H1 (cell line): Measurements from ENCODE around the gene LRRC49. TPM values are rescaled to one million over a fixed set of nuclear protein-coding genes. Genes with fewer than 3 reads are reported as not detected.

Source experiments
- CTCF ChIA-PET: fragments of 300-600 bp; sonication (Branson Sonifier 250); formaldehyde crosslinking; loops from one replicate; lab custom pipeline; 2021; ENCODE audit not compliant: partially characterized antibody; lab: Charles Lee
- POLR2A ChIA-PET: fragments of 300-600 bp; sonication (Branson Sonifier 250); formaldehyde crosslinking; loops from one replicate; lab custom pipeline; 2021; ENCODE audit warnings: inconsistent platforms; ENCODE audit not compliant: partially characterized antibody; lab: Charles Lee
- DNase-seq, 2 experiments: peaks; one replicate each; pipeline versions ENCODE4 v3.0.0 to v3.0.0-alpha.2; 2010 to 2022; ENCODE audit warnings: low spot score in 2 of 2, low read depth in 1 of 2, mixed read lengths in 1 of 2
- FAIRE-seq: peaks from 2 replicates; lab custom pipeline; 2011; peaks lifted over from hg19 to GRCh38; lab: Jason Lieb, UNC
- H2AFZ ChIP-seq: 2 replicates; pipeline ENCODE4 v1.8.1; 2012; ENCODE audit warnings: low read length, inconsistent platforms
- H2AK5ac ChIP-seq: 2 replicates; pipeline ENCODE4 v1.6.1; 2013; ENCODE audit warnings: low read depth, low read length
- H2BK120ac ChIP-seq: replicated peaks from 2 replicates; pipeline ENCODE3; 2013; ENCODE audit warnings: low read depth, low read length, inconsistent platforms
- H2BK12ac ChIP-seq: 2 replicates; pipeline ENCODE4 v1.6.1; 2013; ENCODE audit warnings: low read depth, low read length
- H2BK15ac ChIP-seq: 2 replicates; pipeline ENCODE4 v1.6.1; 2013; ENCODE audit warnings: low read length
- H2BK20ac ChIP-seq: 2 replicates; pipeline ENCODE4 v1.6.1; 2013; ENCODE audit warnings: low read length
- H2BK5ac ChIP-seq: 2 replicates; pipeline ENCODE4 v1.6.1; 2013; ENCODE audit warnings: low read depth, low read length
- H3K14ac ChIP-seq: 2 replicates; pipeline ENCODE4 v1.6.1; 2013; ENCODE audit warnings: inconsistent platforms; ENCODE audit not compliant: insufficient read length
- H3K18ac ChIP-seq: 2 replicates; pipeline ENCODE4 v1.6.1; 2013; ENCODE audit warnings: low read length; ENCODE audit errors: extremely low read depth
- H3K23ac ChIP-seq: 2 replicates; pipeline ENCODE4 v1.6.1; 2013; ENCODE audit warnings: inconsistent platforms; ENCODE audit not compliant: insufficient read length
- H3K23me2 ChIP-seq: 2 replicates; pipeline ENCODE4 v1.6.1; 2013; ENCODE audit warnings: low read depth, low read length
- H3K27ac ChIP-seq: 2 replicates; pipeline ENCODE4 v1.6.1; 2011; ENCODE audit warnings: low read depth, low read length, inconsistent platforms
- H3K27me3 ChIP-seq, 4 experiments: replicated peaks in 1 of 4; 1 replicate in 1 of 4; 2 replicates in 3 of 4; pipeline versions ENCODE4 v1.6.1 to v1.8.1; 2011 to 2013; ENCODE audit warnings: low read length in 3 of 4, mild to moderate bottlenecking in 3 of 4, inconsistent platforms in 2 of 4, mixed read lengths in 2 of 4, moderate library complexity in 1 of 4; ENCODE audit not compliant: control insufficient read depth in 3 of 4, insufficient read depth in 3 of 4; ENCODE audit errors: extremely low read depth in 1 of 4
- H3K36me3 ChIP-seq, 4 experiments: 2 replicates each; pipeline versions ENCODE4 v1.6.1 to v1.8.1; 2011 to 2013; ENCODE audit warnings: mild to moderate bottlenecking in 4 of 4, low read length in 3 of 4, moderate library complexity in 2 of 4, control low read depth in 1 of 4, inconsistent platforms in 1 of 4; ENCODE audit not compliant: insufficient read depth in 4 of 4, control insufficient read depth in 2 of 4
- H3K4ac ChIP-seq: replicated peaks from 2 replicates; pipeline ENCODE3; 2013; ENCODE audit warnings: low read length, low read depth, mixed read lengths, inconsistent platforms; ENCODE audit not compliant: insufficient read length
- H3K4me1 ChIP-seq, 4 experiments: replicated peaks in 1 of 4; 1 replicate in 1 of 4; 2 replicates in 3 of 4; pipeline versions ENCODE4 v1.6.1 to v1.8.1; 2011 to 2013; ENCODE audit warnings: low read length in 3 of 4, inconsistent platforms in 2 of 4, mixed read lengths in 1 of 4; ENCODE audit not compliant: insufficient read depth in 4 of 4, control insufficient read depth in 3 of 4
- H3K4me2 ChIP-seq, 2 experiments: 2 replicates each; pipeline versions ENCODE4 v1.6.1 to v1.8.1; 2011 to 2013; ENCODE audit warnings: low read depth in 2 of 2, low read length in 2 of 2, control low read depth in 1 of 2, inconsistent platforms in 1 of 2, mild to moderate bottlenecking in 1 of 2; ENCODE audit not compliant: insufficient read depth in 1 of 2
- H3K4me3 ChIP-seq, 4 experiments: fragments of 200-600, 300-600 bp in 1 of 4; sonication (generic), shearing (Covaris generic), sonication (Bioruptor Twin) in 1 of 4; 2 replicates each; pipeline versions ENCODE4 v1.5.1 to v1.8.1; 2011 to 2016; ENCODE audit warnings: low read length in 4 of 4, low read depth in 3 of 4, control low read depth in 2 of 4, inconsistent platforms in 2 of 4, mild to moderate bottlenecking in 2 of 4, mixed read lengths in 1 of 4, moderate library complexity in 1 of 4; ENCODE audit not compliant: insufficient read depth in 2 of 4; ENCODE audit errors: extremely low read depth in 1 of 4
- H3K56ac ChIP-seq: replicated peaks from 2 replicates; pipeline ENCODE3; 2013; ENCODE audit warnings: low read depth, mild to moderate bottlenecking, mixed read lengths, low read length, inconsistent platforms; ENCODE audit not compliant: insufficient read length
- H3K79me1 ChIP-seq: 2 replicates; pipeline ENCODE4 v1.6.1; 2013; ENCODE audit warnings: low read depth, low read length, control low read depth
- H3K79me2 ChIP-seq, 2 experiments: 2 replicates each; pipeline versions ENCODE4 v1.6.1 to v1.8.1; 2012 to 2013; ENCODE audit warnings: low read length in 2 of 2, mild to moderate bottlenecking in 2 of 2, inconsistent platforms in 1 of 2; ENCODE audit not compliant: insufficient read depth in 2 of 2, control insufficient read depth in 1 of 2
- H3K9ac ChIP-seq, 4 experiments: replicated peaks in 1 of 4; 1 replicate in 1 of 4; 2 replicates in 3 of 4; pipeline versions ENCODE4 v1.6.1 to v1.8.1; 2011 to 2013; ENCODE audit warnings: low read depth in 3 of 4, low read length in 3 of 4, control low read depth in 2 of 4, mild to moderate bottlenecking in 2 of 4, moderate library complexity in 2 of 4, inconsistent platforms in 1 of 4; ENCODE audit errors: extremely low read depth in 1 of 4
- H3K9me3 ChIP-seq, 2 experiments: 2 replicates each; pipeline versions ENCODE4 v1.6.1 to v1.8.1; 2012 to 2013; ENCODE audit warnings: mild to moderate bottlenecking in 2 of 2, moderate library complexity in 2 of 2, control low read depth in 1 of 2, inconsistent platforms in 1 of 2, low read depth in 1 of 2, low read length in 1 of 2, mixed read lengths in 1 of 2; ENCODE audit not compliant: insufficient read depth in 2 of 2
- H4K20me1 ChIP-seq, 2 experiments: replicated peaks in 1 of 2; 2 replicates each; pipeline versions ENCODE3 to v1.8.1; 2011 to 2013; ENCODE audit warnings: inconsistent platforms in 2 of 2, low read length in 2 of 2, mild to moderate bottlenecking in 1 of 2; ENCODE audit not compliant: insufficient read depth in 2 of 2, control insufficient read depth in 1 of 2
- H4K5ac ChIP-seq: 2 replicates; pipeline ENCODE4 v1.6.1; 2013; ENCODE audit warnings: low read length, low read depth, mixed read lengths, inconsistent platforms; ENCODE audit not compliant: insufficient read length
- H4K8ac ChIP-seq: 2 replicates; pipeline ENCODE4 v1.8.0; 2013; ENCODE audit warnings: mild to moderate bottlenecking, moderate library complexity, low read length, inconsistent platforms; ENCODE audit not compliant: insufficient read depth; ENCODE audit errors: extremely low read depth
- H4K91ac ChIP-seq: replicated peaks from 2 replicates; pipeline ENCODE3; 2013; ENCODE audit warnings: low read length, mixed read lengths, inconsistent platforms; ENCODE audit not compliant: insufficient read length
- CHD2 ChIP-seq: IDR thresholded peaks from 2 replicates; pipeline ENCODE4 v1.6.1; 2012; ENCODE audit warnings: low read length, improper control_type of control experiment
- TAF1 ChIP-seq: IDR thresholded peaks from 2 replicates; pipeline ENCODE4 v1.6.1; 2011; ENCODE audit warnings: mild to moderate bottlenecking, low read depth, low read length
- WGBS, 2 experiments: shearing (Covaris generic) in 1 of 2; methylation state at CpG; one replicate each; pipeline versions ENCODE4 v1.1.6 to v1.1.7; 2013 to 2015; ENCODE audit warnings: low lambda C conversion rate in 2 of 2, mixed read lengths in 2 of 2, inconsistent platforms in 1 of 2, low coverage in 1 of 2, missing lambda C conversion rate in 1 of 2; ENCODE audit not compliant: insufficient replicate concordance in 2 of 2, insufficient coverage in 1 of 2, insufficient read length in 1 of 2; ENCODE audit errors: extremely low coverage in 1 of 2, missing lambda C conversion rate in 1 of 2; 5-methylcytosine and 5-hydroxymethylcytosine counted together
- polyA plus RNA-seq, 7 experiments: library from polyadenylated mRNA; depleted of rRNA in 3 of 7; stranded (reverse) in 5 of 7; unstranded in 2 of 7; fragments of >200 nt in 5 of 7; fragments of 200-250 nt in 2 of 7; gene quantifications; 1 replicate in 5 of 7; 2 replicates in 1 of 7; 4 replicates in 1 of 7; pipeline versions ENCODE4 v1.2.1 to v1.2.3, GENCODE V29; 2011 to 2013; ENCODE audit warnings: missing spikeins in 2 of 7, mixed read lengths in 2 of 7
- total RNA-seq: library from RNA; stranded (reverse); fragmentation: NEBNext Ultra II Directional; extraction: Animal tissue kit (Norgen Biotek cat#: 25700); gene quantifications from 2 replicates; pipeline ENCODE4 v1.2.1, GENCODE V29; 2021

The LRRC49 gene
- total and polyA plus RNA-seq, 2 of the 8 experiments (the other 6 are each of a cell fraction or from before 2014, with no cell fraction given): 5.0 to 10.4 TPM

DNA sequence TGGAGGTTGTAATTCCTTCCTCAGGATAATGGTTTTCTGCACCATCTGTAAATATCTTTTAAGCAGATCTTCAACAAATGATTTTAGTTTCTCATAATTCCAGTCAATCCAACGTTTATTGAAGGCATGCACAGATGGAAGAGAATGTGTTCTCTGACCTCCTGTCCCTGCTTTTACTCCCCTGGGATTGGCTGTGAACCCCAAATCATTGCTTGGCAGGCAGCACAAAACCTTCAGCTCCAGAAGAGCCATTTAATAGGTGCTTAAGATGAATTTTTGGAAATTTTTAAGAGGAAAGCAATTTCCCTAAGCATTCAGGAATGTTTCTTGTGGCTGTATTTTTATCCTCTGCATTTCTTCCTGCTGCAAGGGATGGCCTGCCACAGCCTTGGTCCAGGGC is 197.2 kb downstream of the LRRC49 start:
- H3K9ac ChIP-seq: no peak overlapping the region
- no peak overlapping the region for H4K5ac ChIP-seq
- H4K20me1 ChIP-seq: peaks cover 0 to 2% of the 10 kb centered on the region in 2 experiments
- H3K79me1 ChIP-seq: no peaks in the 10 kb centered on the region; the same call in 1 of the 2 replicates
- POLR2A ChIA-PET: no interaction called here
- H3K9me3 ChIP-seq: no peaks in the 10 kb centered on the region
- no peaks in the 10 kb centered on the region for H3K23me2 ChIP-seq
- H3K27me3 ChIP-seq: peaks cover 0 to 21% (median 15%) of the 10 kb centered on the region in 4 experiments; a peak in 4 of 7 replicates
- H2BK20ac ChIP-seq: no peak overlapping the region
- H3K14ac ChIP-seq: no peak overlapping the region
- H3K4me2 ChIP-seq: no peak overlapping the region
- no peak for TF ChIP-seq TAF1
- TF ChIP-seq CHD2: no peak
- H3K36me3 ChIP-seq: no peaks in the 10 kb centered on the region
- H2BK12ac ChIP-seq: no peak overlapping the region
- FAIRE-seq: no peak
- H3K18ac ChIP-seq: no peak overlapping the region
- H4K8ac ChIP-seq: no peak overlapping the region
- H3K4me3 ChIP-seq: no peak overlapping the region
- WGBS, 2 experiments: 75% methylated on average over 1 of the region's 1 CpG; no CpG with 5 or more reads in 1 of the 2 experiments
- no peak overlapping the region for H2BK15ac ChIP-seq
- H3K79me2 ChIP-seq: no peaks in the 10 kb centered on the region
- CTCF ChIA-PET: interaction anchor here (0.7 kb wide), 1 partner anchor 688 kb away, joined by 3 read pairs; no protein-coding TSS in a partner anchor
- H2AK5ac ChIP-seq: no peak overlapping the region
- peak in 1 of 2 experiments; percentile 11 for DNase-seq
- H3K23ac ChIP-seq: no peak overlapping the region
- no peak overlapping the region for H3K56ac ChIP-seq
- H2BK120ac ChIP-seq: no peak overlapping the region
- no peak overlapping the region for H2BK5ac ChIP-seq
- no peak overlapping the region for H2AFZ ChIP-seq
- H3K27ac ChIP-seq: no peak overlapping the region
- H3K4me1 ChIP-seq: peaks cover 5 to 12% (median 7%) of the 10 kb centered on the region in 4 experiments; a peak in 4 of 7 replicates
- H4K91ac ChIP-seq: no peak overlapping the region
- no peak overlapping the region for H3K4ac ChIP-seq
